H1 (cell line): ENCODE data around the gene ATP4A. TPM values are rescaled to one million over a fixed set of nuclear protein-coding genes. Genes with fewer than 3 reads are reported as not detected.

ENCODE experiments used
- CTCF ChIA-PET: fragments of 300-600 bp; sonication (Branson Sonifier 250); formaldehyde crosslinking; loops from one replicate; lab custom pipeline; 2021; ENCODE audit not compliant: partially characterized antibody; lab: Charles Lee
- POLR2A ChIA-PET: fragments of 300-600 bp; sonication (Branson Sonifier 250); formaldehyde crosslinking; loops from one replicate; lab custom pipeline; 2021; ENCODE audit warnings: inconsistent platforms; ENCODE audit not compliant: partially characterized antibody; lab: Charles Lee
- DNase-seq, 2 experiments: peaks; one replicate each; pipeline versions ENCODE4 v3.0.0 to v3.0.0-alpha.2; 2010 to 2022; ENCODE audit warnings: low spot score in 2 of 2, low read depth in 1 of 2, mixed read lengths in 1 of 2
- FAIRE-seq: peaks from 2 replicates; lab custom pipeline; 2011; peaks lifted over from hg19 to GRCh38; lab: Jason Lieb, UNC
- H2AFZ ChIP-seq: 2 replicates; pipeline ENCODE4 v1.8.1; 2012; ENCODE audit warnings: low read length, inconsistent platforms
- H2AK5ac ChIP-seq: 2 replicates; pipeline ENCODE4 v1.6.1; 2013; ENCODE audit warnings: low read depth, low read length
- H2BK120ac ChIP-seq: replicated peaks from 2 replicates; pipeline ENCODE3; 2013; ENCODE audit warnings: low read depth, low read length, inconsistent platforms
- H2BK12ac ChIP-seq: 2 replicates; pipeline ENCODE4 v1.6.1; 2013; ENCODE audit warnings: low read depth, low read length
- H2BK15ac ChIP-seq: 2 replicates; pipeline ENCODE4 v1.6.1; 2013; ENCODE audit warnings: low read length
- H2BK20ac ChIP-seq: 2 replicates; pipeline ENCODE4 v1.6.1; 2013; ENCODE audit warnings: low read length
- H2BK5ac ChIP-seq: 2 replicates; pipeline ENCODE4 v1.6.1; 2013; ENCODE audit warnings: low read depth, low read length
- H3K14ac ChIP-seq: 2 replicates; pipeline ENCODE4 v1.6.1; 2013; ENCODE audit warnings: inconsistent platforms; ENCODE audit not compliant: insufficient read length
- H3K18ac ChIP-seq: 2 replicates; pipeline ENCODE4 v1.6.1; 2013; ENCODE audit warnings: low read length; ENCODE audit errors: extremely low read depth
- H3K23ac ChIP-seq: 2 replicates; pipeline ENCODE4 v1.6.1; 2013; ENCODE audit warnings: inconsistent platforms; ENCODE audit not compliant: insufficient read length
- H3K23me2 ChIP-seq: 2 replicates; pipeline ENCODE4 v1.6.1; 2013; ENCODE audit warnings: low read depth, low read length
- H3K27ac ChIP-seq: 2 replicates; pipeline ENCODE4 v1.6.1; 2011; ENCODE audit warnings: low read depth, low read length, inconsistent platforms
- H3K27me3 ChIP-seq, 4 experiments: replicated peaks in 1 of 4; 1 replicate in 1 of 4; 2 replicates in 3 of 4; pipeline versions ENCODE4 v1.6.1 to v1.8.1; 2011 to 2013; ENCODE audit warnings: low read length in 3 of 4, mild to moderate bottlenecking in 3 of 4, inconsistent platforms in 2 of 4, mixed read lengths in 2 of 4, moderate library complexity in 1 of 4; ENCODE audit not compliant: control insufficient read depth in 3 of 4, insufficient read depth in 3 of 4; ENCODE audit errors: extremely low read depth in 1 of 4
- H3K36me3 ChIP-seq, 4 experiments: 2 replicates each; pipeline versions ENCODE4 v1.6.1 to v1.8.1; 2011 to 2013; ENCODE audit warnings: mild to moderate bottlenecking in 4 of 4, low read length in 3 of 4, moderate library complexity in 2 of 4, control low read depth in 1 of 4, inconsistent platforms in 1 of 4; ENCODE audit not compliant: insufficient read depth in 4 of 4, control insufficient read depth in 2 of 4
- H3K4ac ChIP-seq: replicated peaks from 2 replicates; pipeline ENCODE3; 2013; ENCODE audit warnings: low read length, low read depth, mixed read lengths, inconsistent platforms; ENCODE audit not compliant: insufficient read length
- H3K4me1 ChIP-seq, 4 experiments: replicated peaks in 1 of 4; 1 replicate in 1 of 4; 2 replicates in 3 of 4; pipeline versions ENCODE4 v1.6.1 to v1.8.1; 2011 to 2013; ENCODE audit warnings: low read length in 3 of 4, inconsistent platforms in 2 of 4, mixed read lengths in 1 of 4; ENCODE audit not compliant: insufficient read depth in 4 of 4, control insufficient read depth in 3 of 4
- H3K4me2 ChIP-seq, 2 experiments: 2 replicates each; pipeline versions ENCODE4 v1.6.1 to v1.8.1; 2011 to 2013; ENCODE audit warnings: low read depth in 2 of 2, low read length in 2 of 2, control low read depth in 1 of 2, inconsistent platforms in 1 of 2, mild to moderate bottlenecking in 1 of 2; ENCODE audit not compliant: insufficient read depth in 1 of 2
- H3K4me3 ChIP-seq, 4 experiments: fragments of 200-600, 300-600 bp in 1 of 4; sonication (generic), shearing (Covaris generic), sonication (Bioruptor Twin) in 1 of 4; 2 replicates each; pipeline versions ENCODE4 v1.5.1 to v1.8.1; 2011 to 2016; ENCODE audit warnings: low read length in 4 of 4, low read depth in 3 of 4, control low read depth in 2 of 4, inconsistent platforms in 2 of 4, mild to moderate bottlenecking in 2 of 4, mixed read lengths in 1 of 4, moderate library complexity in 1 of 4; ENCODE audit not compliant: insufficient read depth in 2 of 4; ENCODE audit errors: extremely low read depth in 1 of 4
- H3K56ac ChIP-seq: replicated peaks from 2 replicates; pipeline ENCODE3; 2013; ENCODE audit warnings: low read depth, mild to moderate bottlenecking, mixed read lengths, low read length, inconsistent platforms; ENCODE audit not compliant: insufficient read length
- H3K79me1 ChIP-seq: 2 replicates; pipeline ENCODE4 v1.6.1; 2013; ENCODE audit warnings: low read depth, low read length, control low read depth
- H3K79me2 ChIP-seq, 2 experiments: 2 replicates each; pipeline versions ENCODE4 v1.6.1 to v1.8.1; 2012 to 2013; ENCODE audit warnings: low read length in 2 of 2, mild to moderate bottlenecking in 2 of 2, inconsistent platforms in 1 of 2; ENCODE audit not compliant: insufficient read depth in 2 of 2, control insufficient read depth in 1 of 2
- H3K9ac ChIP-seq, 4 experiments: replicated peaks in 1 of 4; 1 replicate in 1 of 4; 2 replicates in 3 of 4; pipeline versions ENCODE4 v1.6.1 to v1.8.1; 2011 to 2013; ENCODE audit warnings: low read depth in 3 of 4, low read length in 3 of 4, control low read depth in 2 of 4, mild to moderate bottlenecking in 2 of 4, moderate library complexity in 2 of 4, inconsistent platforms in 1 of 4; ENCODE audit errors: extremely low read depth in 1 of 4
- H3K9me3 ChIP-seq, 2 experiments: 2 replicates each; pipeline versions ENCODE4 v1.6.1 to v1.8.1; 2012 to 2013; ENCODE audit warnings: mild to moderate bottlenecking in 2 of 2, moderate library complexity in 2 of 2, control low read depth in 1 of 2, inconsistent platforms in 1 of 2, low read depth in 1 of 2, low read length in 1 of 2, mixed read lengths in 1 of 2; ENCODE audit not compliant: insufficient read depth in 2 of 2
- H4K20me1 ChIP-seq, 2 experiments: replicated peaks in 1 of 2; 2 replicates each; pipeline versions ENCODE3 to v1.8.1; 2011 to 2013; ENCODE audit warnings: inconsistent platforms in 2 of 2, low read length in 2 of 2, mild to moderate bottlenecking in 1 of 2; ENCODE audit not compliant: insufficient read depth in 2 of 2, control insufficient read depth in 1 of 2
- H4K5ac ChIP-seq: 2 replicates; pipeline ENCODE4 v1.6.1; 2013; ENCODE audit warnings: low read length, low read depth, mixed read lengths, inconsistent platforms; ENCODE audit not compliant: insufficient read length
- H4K8ac ChIP-seq: 2 replicates; pipeline ENCODE4 v1.8.0; 2013; ENCODE audit warnings: mild to moderate bottlenecking, moderate library complexity, low read length, inconsistent platforms; ENCODE audit not compliant: insufficient read depth; ENCODE audit errors: extremely low read depth
- H4K91ac ChIP-seq: replicated peaks from 2 replicates; pipeline ENCODE3; 2013; ENCODE audit warnings: low read length, mixed read lengths, inconsistent platforms; ENCODE audit not compliant: insufficient read length
- E2F6 ChIP-seq: IDR thresholded peaks from 2 replicates; pipeline ENCODE4 v1.6.1; 2012; ENCODE audit warnings: inconsistent platforms
- EZH2 ChIP-seq: fragments of 200-600 bp; sonication (generic); IDR thresholded peaks from 2 replicates; pipeline ENCODE4 v1.7.1; 2012; ENCODE audit warnings: low read depth, mild to moderate bottlenecking, moderate library complexity, low read length, inconsistent platforms; ENCODE audit not compliant: severe bottlenecking
- FOSL1 ChIP-seq: IDR thresholded peaks from 2 replicates; pipeline ENCODE4 v1.6.1; 2011; ENCODE audit warnings: mild to moderate bottlenecking, low read depth, low read length, moderate library complexity; ENCODE audit not compliant: insufficient read depth
- GTF2F1 ChIP-seq: IDR thresholded peaks from 2 replicates; pipeline ENCODE4 v1.6.1; 2012; ENCODE audit warnings: low read depth, low read length, improper control_type of control experiment, borderline replicate concordance
- JUND ChIP-seq: IDR thresholded peaks from 2 replicates; pipeline ENCODE4 v1.6.1; 2011; ENCODE audit warnings: mild to moderate bottlenecking, improper control_type of control experiment, low read length
- MAX ChIP-seq: IDR thresholded peaks from 2 replicates; pipeline ENCODE4 v1.6.1; 2012; ENCODE audit warnings: inconsistent platforms
- NRF1 ChIP-seq: IDR thresholded peaks from 2 replicates; pipeline ENCODE4 v1.6.1; 2011; ENCODE audit warnings: mild to moderate bottlenecking, low read depth, low read length, improper control_type of control experiment
- POLR2A ChIP-seq, 2 experiments: IDR thresholded peaks; 1 replicate in 1 of 2; 2 replicates in 1 of 2; pipeline ENCODE4 v1.6.1; 2011; ENCODE audit warnings: low read depth in 2 of 2, low read length in 2 of 2, mild to moderate bottlenecking in 2 of 2; ENCODE audit errors: control extremely low read depth in 1 of 2
- POLR2AphosphoS5 ChIP-seq: IDR thresholded peaks from 2 replicates; pipeline ENCODE4 v1.6.1; 2011; ENCODE audit warnings: low read depth, low read length
- RAD21 ChIP-seq, 2 experiments: IDR thresholded peaks in 1 of 2; conservative IDR thresholded peaks in 1 of 2; 2 replicates each; pipeline ENCODE4 v1.6.1; 2011; ENCODE audit warnings: low read depth in 2 of 2, low read length in 2 of 2, improper control_type of control experiment in 1 of 2, inconsistent platforms in 1 of 2, mild to moderate bottlenecking in 1 of 2, moderate library complexity in 1 of 2
- RNF2 ChIP-seq: fragments of 200-900, 300-1000 bp; sonication (generic); IDR thresholded peaks from 2 replicates; pipeline ENCODE4 v1.7.1; 2016; ENCODE audit warnings: borderline replicate concordance, low read depth, mild to moderate bottlenecking, antibody characterized with exemption, low read length; ENCODE audit not compliant: poor library complexity, severe bottlenecking; ENCODE audit errors: missing control alignments
- SIRT6 ChIP-seq: IDR thresholded peaks from one replicate; pipeline ENCODE4 v1.7.1; 2012; ENCODE audit warnings: low read length, inconsistent platforms
- SRF ChIP-seq: IDR thresholded peaks from 2 replicates; pipeline ENCODE4 v1.6.1; 2011; ENCODE audit warnings: mild to moderate bottlenecking, low read depth, low read length, moderate library complexity
- WGBS, 2 experiments: shearing (Covaris generic) in 1 of 2; methylation state at CpG; one replicate each; pipeline versions ENCODE4 v1.1.6 to v1.1.7; 2013 to 2015; ENCODE audit warnings: low lambda C conversion rate in 2 of 2, mixed read lengths in 2 of 2, inconsistent platforms in 1 of 2, low coverage in 1 of 2, missing lambda C conversion rate in 1 of 2; ENCODE audit not compliant: insufficient replicate concordance in 2 of 2, insufficient coverage in 1 of 2, insufficient read length in 1 of 2; ENCODE audit errors: extremely low coverage in 1 of 2, missing lambda C conversion rate in 1 of 2; 5-methylcytosine and 5-hydroxymethylcytosine counted together
- polyA plus RNA-seq, 7 experiments: library from polyadenylated mRNA; depleted of rRNA in 3 of 7; stranded (reverse) in 5 of 7; unstranded in 2 of 7; fragments of >200 nt in 5 of 7; fragments of 200-250 nt in 2 of 7; gene quantifications; 1 replicate in 5 of 7; 2 replicates in 1 of 7; 4 replicates in 1 of 7; pipeline versions ENCODE4 v1.2.1 to v1.2.3, GENCODE V29; 2011 to 2013; ENCODE audit warnings: missing spikeins in 2 of 7, mixed read lengths in 2 of 7
- total RNA-seq: library from RNA; stranded (reverse); fragmentation: NEBNext Ultra II Directional; extraction: Animal tissue kit (Norgen Biotek cat#: 25700); gene quantifications from 2 replicates; pipeline ENCODE4 v1.2.1, GENCODE V29; 2021

ATP4A gene
- total and polyA plus RNA-seq, 2 of the 8 experiments (the other 6 are each of a cell fraction or from before 2014, with no cell fraction given) = 0.50 to 1.2 TPM

GRCh38 chr19:35531291-35531690 lies 32.2 kb downstream of the ATP4A start:
- Histone ChIP-seq H3K9me3 (no peaks in the 10 kb centered on the region), H3K79me2 (no peaks in the 10 kb centered on the region), H3K27me3 (peaks cover 0 to 17% (median 14%) of the 10 kb centered on the region in 4 experiments; a peak in 6 of 7 replicates), H2BK12ac (no peak overlapping the region; the same call in 1 of the 2 replicates), H2BK20ac (no peak overlapping the region), H3K36me3 (no peaks in the 10 kb centered on the region), H4K5ac (no peak overlapping the region), H2BK120ac (no peak overlapping the region), H3K4ac (no peak overlapping the region), H4K20me1 (no peaks in the 10 kb centered on the region), H3K79me1 (no peaks in the 10 kb centered on the region; the same call in 1 of the 2 replicates), H3K23ac (no peak overlapping the region), H3K4me3 (no peak overlapping the region), H2BK15ac (no peak overlapping the region), H3K9ac (no peak overlapping the region; a peak in 1 of 7 replicates), H2AK5ac (no peak overlapping the region), H2BK5ac (no peak overlapping the region), H3K56ac (no peak overlapping the region), H3K4me2 (no peak overlapping the region), H3K27ac (no peak overlapping the region), H3K4me1 (peaks cover 0 to 14% (median 5%) of the 10 kb centered on the region in 4 experiments; a peak in 5 of 7 replicates), H3K14ac (no peak overlapping the region), H4K8ac (no peak overlapping the region), H3K18ac (no peak overlapping the region), H4K91ac (no peak overlapping the region), H3K23me2 (peaks cover 4% of the 10 kb centered on the region; the same call in 1 of the 2 replicates), H2AFZ (no peak overlapping the region)
- CTCF ChIA-PET = interaction anchor here (1.0 to 1.8 kb wide), 4 partner anchors 10 to 25 kb away, joined by 3 to 7 read pairs (median 4); no protein-coding TSS in a partner anchor
- 73% methylated on average over 6 of the region's 6 CpGs; no CpG with 5 or more reads in 1 of the 2 experiments for WGBS, 2 experiments
- DNase-seq = no peak
- POLR2A ChIA-PET = interaction anchor here (0.8 to 1.8 kb wide), 6 partner anchors 14 to 91 kb away, joined by 3 to 9 read pairs (median 4); no protein-coding TSS in a partner anchor
- FAIRE-seq = no peak
- TF ChIP-seq SIRT6 = no peak
- no peak for TF ChIP-seq SRF
- no peak for TF ChIP-seq FOSL1
- TF ChIP-seq JUND = no peak
- no peak for TF ChIP-seq RAD21 (IDR thresholded peaks at IDR 0.05 in 1 of 2, conservative IDR thresholded peaks at IDR 0.05 in 1 of 2; ENCODE audit: low read depth in 2 of 2, low read length in 2 of 2)
- TF ChIP-seq GTF2F1 = no peak
- no peak for TF ChIP-seq MAX
- no peak for TF ChIP-seq EZH2
- no peak for TF ChIP-seq POLR2A (IDR thresholded peaks at IDR 0.05; ENCODE audit: control extremely low read depth in 1 of 2, low read depth in 2 of 2, low read length in 2 of 2)
- TF ChIP-seq POLR2AphosphoS5 = no peak
- no peak for TF ChIP-seq RNF2
- no peak for TF ChIP-seq NRF1
- no peak for TF ChIP-seq E2F6
